Measurements from ENCODE around the gene CLDN9.

Gene CLDN9

DNA sequence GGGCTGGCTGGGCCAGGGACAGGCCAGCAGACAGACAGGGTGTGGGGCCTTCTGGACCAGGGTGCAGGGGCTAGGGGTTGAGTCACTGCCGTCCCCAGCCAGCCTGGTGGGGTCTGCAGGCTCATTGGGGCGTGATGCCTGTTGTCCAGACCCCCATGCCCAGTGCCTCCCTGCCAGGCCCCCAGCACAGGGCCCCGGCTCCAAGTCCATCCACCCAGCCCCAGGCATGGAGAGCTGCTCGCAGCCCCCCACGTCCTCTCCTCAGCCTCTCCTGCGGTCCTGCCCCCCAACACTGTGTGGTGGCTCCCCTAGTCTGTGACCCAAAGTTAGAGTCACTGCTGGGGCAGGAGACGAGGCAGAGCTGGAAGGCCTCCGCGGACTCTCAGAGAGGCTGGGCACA is 25.4 kb upstream of the CLDN9 start:
- H3K4me2 ChIP-seq (ENCODE audit: low read length), result no peak overlapping the region
- H3K27me3 ChIP-seq (ENCODE audit: control insufficient read depth, low read length), result peaks cover 39% of the 10 kb centered on the region; the same call in 1 of the 2 replicates
- H3K4me1 ChIP-seq (ENCODE audit: control insufficient read depth, low read length), result peaks cover 14% of the 10 kb centered on the region

DNA sequence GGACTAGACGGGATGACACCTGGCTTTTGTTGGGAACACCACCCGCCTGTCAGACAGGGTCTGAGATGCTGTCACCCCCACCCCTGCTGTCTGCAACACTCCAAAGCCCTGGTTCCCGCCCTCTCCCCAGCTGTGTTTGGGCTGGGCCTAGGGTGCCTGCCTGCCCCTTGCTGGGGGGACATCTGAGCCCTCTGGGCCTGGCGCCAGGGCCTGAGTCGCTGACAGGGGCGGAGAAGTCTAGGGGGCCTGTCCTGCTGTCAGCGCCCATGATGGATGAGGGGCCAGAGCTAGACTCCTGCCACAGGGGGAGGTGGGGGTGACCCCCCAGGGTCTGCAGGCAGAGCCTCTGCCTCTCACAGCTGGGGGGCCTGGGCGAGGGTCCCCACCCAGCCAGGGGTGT is 24.9 kb upstream of the CLDN9 start:
- TF ChIP-seq EZH2phosphoT487 (IDR thresholded peaks at IDR 0.05; ENCODE audit: borderline replicate concordance, low read length) (no peak), CTCF (IDR thresholded peaks at IDR 0.05; ENCODE audit: low read depth, low read length, poor library complexity, severe bottlenecking) (no peak)
- no peak overlapping the region for H3K27ac ChIP-seq (ENCODE audit: low read depth, low read length)

More for the DNA sequence above, 25.4 kb upstream of the CLDN9 start:
- TF ChIP-seq EZH2phosphoT487 (IDR thresholded peaks at IDR 0.05; ENCODE audit: borderline replicate concordance, low read length), result no peak
- TF ChIP-seq CTCF (IDR thresholded peaks at IDR 0.05; ENCODE audit: low read depth, low read length, poor library complexity, severe bottlenecking), result no peak
- no peaks in the 10 kb centered on the region for H3K9me2 ChIP-seq (replicated peaks; ENCODE audit: control insufficient read depth, low read length)
- H3F3A ChIP-seq (ENCODE audit: control insufficient read depth, insufficient read depth), result peaks cover 6% of the 10 kb centered on the region
- H3K36me3 ChIP-seq (ENCODE audit: control insufficient read depth, low read length), result no peaks in the 10 kb centered on the region
- H3K27ac ChIP-seq (ENCODE audit: low read depth, low read length), result no peak overlapping the region
- H3K9me3 ChIP-seq (ENCODE audit: control insufficient read depth, insufficient read depth, low read length), result no peaks in the 10 kb centered on the region
- H4K20me1 ChIP-seq (ENCODE audit: control insufficient read depth, insufficient read depth, low read depth, low read length), result no peaks in the 10 kb centered on the region
- H3K4me3 ChIP-seq (ENCODE audit: low read length), result no peak overlapping the region
- H3K79me2 ChIP-seq (ENCODE audit: control insufficient read depth, low read length), result no peaks in the 10 kb centered on the region

DNA sequence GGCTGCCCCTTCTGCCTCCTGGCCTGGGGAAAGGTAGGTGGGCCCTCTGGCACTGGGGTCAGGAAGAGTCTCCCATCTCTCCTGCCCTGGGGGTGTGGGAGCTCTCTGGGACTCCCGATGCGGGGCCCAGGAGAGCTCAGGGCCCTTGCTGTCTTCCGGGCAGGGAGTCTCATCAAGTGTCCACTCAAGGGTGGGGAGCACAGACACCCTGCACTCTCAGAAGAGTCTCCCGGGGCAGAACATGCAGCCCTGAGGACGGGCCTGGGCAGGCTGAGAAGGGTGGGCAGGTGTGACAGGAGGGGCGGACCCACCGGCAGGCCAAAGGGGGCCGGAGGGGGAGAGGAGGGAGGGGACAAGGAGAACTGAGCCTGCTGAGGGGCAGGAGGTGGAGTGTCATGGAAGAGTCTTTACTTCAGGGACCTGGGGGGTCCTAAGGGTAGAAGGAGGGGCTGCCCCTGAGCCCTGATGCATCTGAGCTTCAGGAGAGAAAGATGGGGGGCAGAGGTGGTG is 24.1 kb upstream of the CLDN9 start:
- H3K36me3 ChIP-seq (ENCODE audit: control insufficient read depth, low read length), result no peaks in the 10 kb centered on the region
- H3F3A ChIP-seq (ENCODE audit: control insufficient read depth, insufficient read depth), result no peaks in the 10 kb centered on the region
- peaks cover 4% of the 10 kb centered on the region for H3K4me1 ChIP-seq (ENCODE audit: control insufficient read depth, low read length)
- no peak overlapping the region for H3K4me3 ChIP-seq (ENCODE audit: low read length)
- H3K9me2 ChIP-seq (replicated peaks; ENCODE audit: control insufficient read depth, low read length), result no peaks in the 10 kb centered on the region
- no peak for TF ChIP-seq EZH2phosphoT487 (IDR thresholded peaks at IDR 0.05; ENCODE audit: borderline replicate concordance, low read length)
- no peak for TF ChIP-seq CTCF (IDR thresholded peaks at IDR 0.05; ENCODE audit: low read depth, low read length, poor library complexity, severe bottlenecking)
- no peak overlapping the region for H3K4me2 ChIP-seq (ENCODE audit: low read length)
- H3K9me3 ChIP-seq (ENCODE audit: control insufficient read depth, insufficient read depth, low read length), result no peaks in the 10 kb centered on the region
- H3K79me2 ChIP-seq (ENCODE audit: control insufficient read depth, low read length), result no peaks in the 10 kb centered on the region
- no peaks in the 10 kb centered on the region for H4K20me1 ChIP-seq (ENCODE audit: control insufficient read depth, insufficient read depth, low read depth, low read length)
- H3K27ac ChIP-seq (ENCODE audit: low read depth, low read length), result no peak overlapping the region
- peaks cover 39% of the 10 kb centered on the region; the same call in 1 of the 2 replicates for H3K27me3 ChIP-seq (ENCODE audit: control insufficient read depth, low read length)

More for the DNA sequence above, 24.9 kb upstream of the CLDN9 start:
- Histone ChIP-seq H4K20me1 (ENCODE audit: control insufficient read depth, insufficient read depth, low read depth, low read length) (no peaks in the 10 kb centered on the region), H3K9me3 (ENCODE audit: control insufficient read depth, insufficient read depth, low read length) (no peaks in the 10 kb centered on the region), H3K4me2 (ENCODE audit: low read length) (no peak overlapping the region), H3F3A (ENCODE audit: control insufficient read depth, insufficient read depth) (peaks cover 3% of the 10 kb centered on the region), H3K4me1 (ENCODE audit: control insufficient read depth, low read length) (peaks cover 9% of the 10 kb centered on the region), H3K79me2 (ENCODE audit: control insufficient read depth, low read length) (no peaks in the 10 kb centered on the region), H3K9me2 (replicated peaks; ENCODE audit: control insufficient read depth, low read length) (no peaks in the 10 kb centered on the region), H3K36me3 (ENCODE audit: control insufficient read depth, low read length) (no peaks in the 10 kb centered on the region), H3K27me3 (ENCODE audit: control insufficient read depth, low read length) (peaks cover 39% of the 10 kb centered on the region; the same call in 1 of the 2 replicates), H3K4me3 (ENCODE audit: low read length) (no peak overlapping the region)
